Bronchial epithelial cell (primary cell): ENCODE results near the gene WBP11. TPM values are rescaled to one million over a fixed set of nuclear protein-coding genes. Genes with fewer than 3 reads are reported as not detected.

ENCODE experiments used
- DNase-seq: peaks from one replicate; pipeline ENCODE4 v3.0.0-alpha.2; 2010; ENCODE audit warnings: low read depth
- FAIRE-seq: peaks from 2 replicates; lab custom pipeline; 2011; peaks lifted over from hg19 to GRCh38; lab: Jason Lieb, UNC
- H3K27me3 ChIP-seq: 2 replicates; pipeline ENCODE4 v1.5.1; 2011; ENCODE audit warnings: low read length; ENCODE audit not compliant: control insufficient read depth, insufficient read depth
- H3K36me3 ChIP-seq: 2 replicates; pipeline ENCODE4 v1.5.1; 2011; ENCODE audit warnings: low read length; ENCODE audit not compliant: control insufficient read depth, insufficient read depth
- H3K4me3 ChIP-seq: 2 replicates; pipeline ENCODE4 v1.5.1; 2011; ENCODE audit warnings: mild to moderate bottlenecking, low read depth, low read length, control low read depth
- total RNA-seq: library from RNA; depleted of rRNA; stranded (reverse); fragments of >200 nt; gene quantifications from 2 replicates; pipeline ENCODE4 v1.2.1, GENCODE V29; 2014
- TF ChIP-seq, protein P1 (sequence below): IDR thresholded peaks from 2 replicates; pipeline ENCODE4 v1.5.1; 2011; ENCODE audit warnings: mild to moderate bottlenecking, moderate library complexity, low read length, control low read depth, inconsistent platforms; ENCODE audit not compliant: insufficient read depth, severe bottlenecking

Gene WBP11
- total RNA-seq, 1 donor from 2014 or later, result 3.7 TPM

DNA sequence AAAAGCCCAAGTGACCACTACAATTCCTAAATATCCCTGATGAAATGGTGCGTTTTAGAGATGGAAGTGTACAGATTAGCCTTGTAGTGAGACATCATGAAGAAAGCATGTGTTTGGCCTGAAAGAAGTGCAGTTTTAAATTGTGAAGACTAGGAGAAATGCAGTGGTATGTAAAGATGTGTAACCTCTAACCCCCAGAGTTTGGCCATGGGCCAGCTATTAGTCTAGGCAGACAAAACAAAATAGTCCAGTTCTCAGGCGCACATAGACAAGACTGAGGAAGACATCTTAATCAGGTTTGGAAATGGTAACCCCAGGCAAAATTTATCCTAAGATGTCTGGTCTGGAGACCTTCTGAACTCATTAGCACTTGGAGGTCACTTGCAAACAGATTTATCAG, 23.4 kb downstream of the WBP11 start:
- FAIRE-seq (no peak), DNase-seq (no peak)
- Histone ChIP-seq H3K36me3 (no peaks in the 10 kb centered on the region), H3K27me3 (no peaks in the 10 kb centered on the region), H3K4me3 (no peak overlapping the region)
- TF ChIP-seq, protein P1, sequence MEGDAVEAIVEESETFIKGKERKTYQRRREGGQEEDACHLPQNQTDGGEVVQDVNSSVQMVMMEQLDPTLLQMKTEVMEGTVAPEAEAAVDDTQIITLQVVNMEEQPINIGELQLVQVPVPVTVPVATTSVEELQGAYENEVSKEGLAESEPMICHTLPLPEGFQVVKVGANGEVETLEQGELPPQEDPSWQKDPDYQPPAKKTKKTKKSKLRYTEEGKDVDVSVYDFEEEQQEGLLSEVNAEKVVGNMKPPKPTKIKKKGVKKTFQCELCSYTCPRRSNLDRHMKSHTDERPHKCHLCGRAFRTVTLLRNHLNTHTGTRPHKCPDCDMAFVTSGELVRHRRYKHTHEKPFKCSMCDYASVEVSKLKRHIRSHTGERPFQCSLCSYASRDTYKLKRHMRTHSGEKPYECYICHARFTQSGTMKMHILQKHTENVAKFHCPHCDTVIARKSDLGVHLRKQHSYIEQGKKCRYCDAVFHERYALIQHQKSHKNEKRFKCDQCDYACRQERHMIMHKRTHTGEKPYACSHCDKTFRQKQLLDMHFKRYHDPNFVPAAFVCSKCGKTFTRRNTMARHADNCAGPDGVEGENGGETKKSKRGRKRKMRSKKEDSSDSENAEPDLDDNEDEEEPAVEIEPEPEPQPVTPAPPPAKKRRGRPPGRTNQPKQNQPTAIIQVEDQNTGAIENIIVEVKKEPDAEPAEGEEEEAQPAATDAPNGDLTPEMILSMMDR, result no peak

DNA sequence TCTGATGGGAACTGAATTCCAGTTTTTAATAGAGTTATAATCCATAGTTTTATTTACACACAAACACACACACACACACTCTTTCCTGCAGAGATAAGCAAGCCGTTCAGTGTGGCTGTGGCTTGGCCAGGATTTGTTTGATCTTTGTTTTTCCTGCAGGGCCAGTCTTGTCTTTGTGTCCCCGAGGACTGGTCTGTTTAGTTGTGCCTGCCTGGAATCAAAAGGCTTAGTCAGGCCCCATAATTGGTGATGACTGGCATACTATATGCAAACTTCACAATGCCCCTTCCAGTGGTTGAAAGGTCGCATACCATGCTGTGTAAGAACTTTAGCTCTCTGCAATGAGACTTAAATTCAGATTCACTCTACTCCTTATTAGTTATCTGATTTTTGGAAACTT, 26.0 kb downstream of the WBP11 start:
- DNase-seq (peak; percentile 65), FAIRE-seq (no peak)
- Histone ChIP-seq H3K36me3 (no peaks in the 10 kb centered on the region), H3K4me3 (no peak overlapping the region), H3K27me3 (no peaks in the 10 kb centered on the region)
- TF ChIP-seq, protein P1, result no peak

DNA sequence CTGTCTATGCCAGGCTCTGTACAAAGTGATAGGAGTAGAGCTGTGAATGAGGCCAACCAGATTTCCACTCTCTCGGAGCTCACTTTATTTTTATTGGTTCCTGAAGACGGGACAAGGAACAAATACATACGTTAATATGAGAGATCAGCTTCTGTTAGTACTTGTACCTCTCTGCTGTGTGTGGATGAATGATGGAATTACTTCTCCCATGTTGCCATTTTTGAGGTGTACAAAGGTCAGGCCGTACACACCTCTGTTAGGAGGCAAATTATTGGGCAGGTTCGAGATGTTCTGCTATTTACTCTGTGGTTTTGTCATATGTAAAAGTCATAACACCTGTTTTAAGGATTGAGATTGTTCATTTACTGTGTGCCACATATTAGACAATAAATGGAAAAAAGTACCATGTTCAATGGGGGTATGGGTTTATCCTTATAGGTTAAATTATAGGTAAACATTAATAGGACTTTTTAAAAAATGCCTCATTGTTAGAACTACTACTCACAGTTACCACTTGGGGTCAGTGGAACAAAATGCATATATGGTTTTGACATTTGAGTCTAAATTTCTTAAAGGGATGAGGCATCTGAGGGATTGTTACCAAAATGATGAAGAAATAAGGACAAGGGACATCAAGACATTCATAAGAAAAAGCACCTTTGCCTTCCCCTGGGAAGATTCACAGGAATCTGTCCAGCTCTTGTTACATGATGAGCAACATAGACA, 26.9 kb downstream of the WBP11 start:
- TF ChIP-seq, protein P1, result no peak
- H3K27me3 ChIP-seq, result no peaks in the 10 kb centered on the region
- H3K4me3 ChIP-seq, result no peak overlapping the region
- no peak for FAIRE-seq
- H3K36me3 ChIP-seq, result no peaks in the 10 kb centered on the region
- no peak for DNase-seq

DNA sequence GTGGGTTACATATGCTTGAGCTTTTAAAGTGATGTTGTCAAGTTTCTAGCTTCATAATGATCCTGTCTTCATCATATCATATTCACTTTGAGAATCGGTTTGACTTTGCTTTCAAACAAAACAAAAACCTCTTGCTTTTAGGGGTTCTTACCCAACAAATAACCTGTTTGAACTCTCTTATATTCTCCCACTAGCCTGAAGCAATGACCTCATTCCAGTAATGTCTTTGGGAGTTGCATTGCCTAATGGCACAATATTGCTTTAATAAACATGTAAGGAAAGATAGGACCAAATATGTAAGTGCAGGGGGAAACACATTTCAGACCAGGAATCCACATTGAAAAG, 27.7 kb downstream of the WBP11 start:
- FAIRE-seq, result no peak

DNA sequence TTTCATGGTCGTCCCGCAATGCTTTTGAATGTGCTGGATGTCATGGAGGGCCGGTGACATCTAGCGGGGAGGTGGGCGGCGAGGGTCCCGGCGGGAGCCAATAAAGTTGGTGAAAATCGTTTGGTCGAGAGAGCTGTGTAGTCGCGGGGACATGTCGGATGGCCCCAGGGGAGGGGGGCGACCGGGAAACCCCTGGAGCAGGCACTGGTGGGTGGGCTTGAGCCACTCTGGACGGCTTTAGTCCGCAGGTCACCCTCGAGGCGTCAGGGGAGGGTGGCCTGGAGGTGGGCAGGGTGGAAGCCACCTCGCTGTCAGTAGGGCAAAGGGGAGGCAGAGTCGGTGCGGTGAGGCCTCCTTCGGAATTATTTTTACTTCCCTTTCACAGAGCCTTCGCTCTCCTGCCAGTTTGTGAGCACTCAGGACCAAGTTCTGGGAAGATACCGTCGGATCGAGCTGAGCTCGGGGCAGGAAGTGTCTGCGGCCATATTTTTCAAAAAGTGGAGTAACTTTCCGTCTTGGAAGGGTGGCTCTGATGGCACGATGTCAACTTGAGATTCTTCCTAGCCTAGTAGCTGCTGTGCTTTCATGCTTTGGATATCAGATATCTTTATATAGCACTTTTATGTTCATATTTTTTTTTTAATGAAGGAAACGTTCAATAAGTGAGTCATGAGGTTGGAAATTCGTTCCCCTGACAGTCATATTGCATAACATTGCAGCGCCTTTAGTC, 28.2 kb downstream of the WBP11 start:
- peak overlapping the region; percentile 62 for H3K4me3 ChIP-seq
- DNase-seq (peak; percentile 76), FAIRE-seq (no peak)
- H3K36me3 ChIP-seq, result no peaks in the 10 kb centered on the region
- TF ChIP-seq, protein P1, result no peak
- H3K27me3 ChIP-seq, result no peaks in the 10 kb centered on the region

More for the DNA sequence above, 27.7 kb downstream of the WBP11 start:
- Histone ChIP-seq H3K4me3 (peak overlapping the region; percentile 62), H3K36me3 (no peaks in the 10 kb centered on the region), H3K27me3 (no peaks in the 10 kb centered on the region)
- DNase-seq, result peak; percentile 73
- TF ChIP-seq, protein P1, result no peak
